SH-SY5Y (cell line): ENCODE measurements around the gene APH1A.

ENCODE experiments used
- GATA2 ChIP-seq: IDR thresholded peaks from 2 replicates; pipeline ENCODE4 v1.6.1; 2011; ENCODE audit warnings: mild to moderate bottlenecking, low read depth, low read length
- GATA3 ChIP-seq: IDR thresholded peaks from 2 replicates; pipeline ENCODE4 v1.6.1; 2011; ENCODE audit warnings: low read depth, mild to moderate bottlenecking, low read length, moderate library complexity

GRCh38 chr1:150269451-150269850, 635 bp upstream of the APH1A start:
- no peak for TF ChIP-seq GATA2
- TF ChIP-seq GATA3: no peak
